Erythroblast (primary cell): ENCODE measurements around the gene SCNN1B.
"Not testable (repeated sequence)": the region's sequence is repeated elsewhere in the genome, so short reads cannot be mapped to it uniquely, and the experiment has no call there.

Source experiments
- DNase-seq, 2 experiments: peaks; one replicate each; lab custom pipeline; 2025; lab: John Stamatoyannopoulos, UW
- GATA1 ChIP-seq: IDR thresholded peaks from 2 replicates; pipeline ENCODE4 v1.6.1; 2011; ENCODE audit warnings: low read depth, mild to moderate bottlenecking, control low read depth, low read length, moderate library complexity
- POLR2A ChIP-seq: IDR thresholded peaks from 2 replicates; pipeline ENCODE4 v1.6.1; 2011; ENCODE audit warnings: mild to moderate bottlenecking, low read length

The SCNN1B gene

DNA sequence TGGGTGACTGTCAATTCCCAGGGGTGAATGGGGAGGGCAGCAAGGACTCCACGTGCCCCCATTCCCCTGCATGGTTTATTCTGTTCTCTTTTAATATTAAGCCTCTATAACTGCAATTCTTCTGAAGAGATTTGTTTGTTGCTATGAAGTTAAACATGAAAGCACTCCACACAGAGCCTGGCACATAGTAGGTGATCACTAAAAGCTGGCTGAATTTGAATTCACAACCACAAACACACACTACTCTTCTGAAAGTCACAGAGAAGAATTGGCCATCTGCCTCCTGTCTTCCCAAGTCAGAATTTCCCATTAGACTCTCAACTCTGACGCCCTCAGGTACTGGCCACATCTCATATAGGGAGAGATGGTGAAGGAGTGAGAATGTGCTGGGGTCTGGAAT lies 95.4 kb downstream of the SCNN1B start:
- TF ChIP-seq POLR2A (no peak), GATA1 (no peak)
- no peak for DNase-seq

GRCh38 chr16:23398987-23399805 lies 97.1 kb downstream of the SCNN1B start:
- TF ChIP-seq GATA1 (no peak), POLR2A (no peak)
- no peak for DNase-seq

- DNase-seq: not testable (repeated sequence)
Observed at GRCh38 chr16:23400447-23400846, 98.3 kb downstream of the SCNN1B start.

GRCh38 chr16:23401139-23401538 lies 99.0 kb downstream of the SCNN1B start:
- DNase-seq: no peak
- TF ChIP-seq GATA1: no peak
- no peak for TF ChIP-seq POLR2A

GRCh38 chr16:23402100-23402499 lies 100.0 kb downstream of the SCNN1B start:
- DNase-seq: no peak
- TF ChIP-seq POLR2A: no peak
- no peak for TF ChIP-seq GATA1

DNA sequence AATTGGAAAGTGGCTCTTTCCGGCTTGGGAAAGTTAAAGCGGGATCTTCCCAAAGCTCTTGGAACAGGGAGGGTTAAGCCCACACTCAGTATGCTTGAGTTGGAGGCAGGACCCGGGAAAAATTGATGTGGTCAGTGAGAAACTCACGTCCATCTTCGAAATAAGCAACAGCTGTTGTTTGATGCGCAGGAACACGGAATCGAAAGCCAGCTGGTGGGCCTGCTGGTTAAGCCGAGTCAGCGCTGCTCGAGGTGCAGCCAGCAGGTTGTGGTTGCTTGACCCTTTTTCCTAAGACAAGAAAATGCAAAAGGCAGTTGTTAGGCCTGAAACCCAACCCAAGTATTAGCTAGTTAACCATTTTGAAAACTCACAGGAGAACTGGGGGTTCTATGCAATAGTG lies 101.4 kb downstream of the SCNN1B start:
- TF ChIP-seq POLR2A: no peak
- no peak for TF ChIP-seq GATA1
- DNase-seq: no peak

- no peak for DNase-seq
- no peak for TF ChIP-seq GATA1
- no peak for TF ChIP-seq POLR2A
Observed at GRCh38 chr16:23406024-23406423, 103.9 kb downstream of the SCNN1B start.

DNA sequence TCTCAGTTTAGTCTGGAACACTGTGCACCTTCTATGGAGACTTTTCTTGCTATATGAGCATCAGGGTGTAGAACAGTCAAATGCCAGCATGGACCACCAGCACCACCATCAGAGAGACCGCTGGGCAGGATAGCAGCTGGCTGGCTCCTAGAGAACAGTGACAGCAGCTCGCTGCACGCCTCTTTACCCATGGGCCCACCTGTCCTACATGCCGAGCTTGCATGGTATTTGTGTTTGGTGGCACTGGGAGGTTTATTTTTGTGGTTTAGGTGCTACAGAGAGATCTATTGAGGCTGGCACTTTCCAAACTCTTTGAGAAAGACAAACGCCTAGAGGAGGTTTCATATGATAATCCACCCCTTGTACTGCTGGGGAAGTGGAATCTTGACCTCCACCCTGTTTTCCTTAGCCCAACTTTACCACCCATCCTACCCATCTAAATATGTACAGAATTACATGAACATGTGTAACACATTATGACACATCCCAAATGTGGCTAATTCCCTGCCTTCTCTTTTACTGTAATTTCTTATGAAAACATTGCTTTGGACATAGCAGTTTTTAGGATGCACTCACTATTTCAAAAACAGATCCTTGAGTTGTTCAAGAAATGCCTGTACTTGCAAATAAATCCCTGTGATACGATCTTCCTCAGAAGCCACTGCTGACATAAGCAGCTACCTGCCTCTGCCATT lies 104.6 kb downstream of the SCNN1B start:
- no peak for DNase-seq
- TF ChIP-seq POLR2A (no peak), GATA1 (no peak)

DNA sequence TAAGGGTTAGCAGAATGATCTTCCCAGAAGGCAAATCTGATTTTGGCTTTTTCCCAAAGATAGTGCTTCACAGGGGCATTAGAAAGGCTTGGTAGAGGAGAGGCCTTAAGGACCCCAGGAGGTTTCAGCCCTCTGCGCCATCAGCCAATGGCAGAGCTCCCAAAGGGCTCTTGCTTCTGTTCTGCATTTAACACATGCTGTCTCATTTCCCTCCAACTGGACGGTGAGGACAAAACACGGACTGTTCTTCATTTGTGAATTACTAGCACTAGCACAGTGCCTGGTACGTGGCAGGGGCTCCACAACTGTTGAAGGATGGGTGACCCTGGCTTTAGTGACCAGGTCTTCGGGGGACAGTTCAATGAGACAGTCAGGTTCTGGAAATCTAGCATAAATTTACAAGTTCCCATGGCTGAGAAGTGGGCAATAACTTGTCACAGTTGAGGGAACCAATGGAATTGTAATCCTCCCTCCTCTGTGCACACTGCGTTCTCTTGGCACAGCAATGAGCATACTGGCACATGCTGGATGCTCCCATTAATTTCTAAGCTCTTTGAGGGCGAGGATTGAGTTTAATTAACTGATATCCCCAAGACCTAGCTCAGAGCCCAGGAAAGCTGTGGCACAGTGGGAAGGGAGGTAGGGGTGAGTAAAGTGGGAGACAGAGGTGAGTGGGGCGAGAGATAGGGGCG lies 105.5 kb downstream of the SCNN1B start:
- TF ChIP-seq GATA1 (no peak), POLR2A (no peak)
- no peak for DNase-seq

GRCh38 chr16:23408242-23408822 lies 106.2 kb downstream of the SCNN1B start:
- TF ChIP-seq POLR2A (no peak), GATA1 (no peak)
- no peak for DNase-seq

- TF ChIP-seq POLR2A (no peak), GATA1 (no peak)
- no peak for DNase-seq
Observed at GRCh38 chr16:23408823-23409298, 106.8 kb downstream of the SCNN1B start.

DNA sequence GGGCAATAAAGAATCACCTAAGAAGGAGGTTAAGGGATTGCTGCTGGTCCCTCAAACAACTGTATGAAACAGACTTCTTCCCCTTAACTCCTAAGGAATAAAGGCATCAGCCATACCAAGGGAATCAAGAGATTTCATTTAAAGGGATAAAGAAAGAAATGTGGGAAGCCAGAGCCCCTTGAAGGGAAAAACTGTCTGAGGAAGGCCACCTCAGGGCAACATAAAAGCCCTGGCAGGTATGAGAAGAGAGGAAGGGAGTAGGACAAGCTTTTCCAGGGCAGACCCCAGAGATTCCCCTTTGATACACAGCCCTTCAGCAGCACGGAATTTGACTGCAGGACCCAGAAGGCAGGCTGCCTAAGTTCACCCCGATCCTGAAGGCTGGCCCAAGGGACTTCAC lies 107.4 kb downstream of the SCNN1B start:
- no peak for DNase-seq
- TF ChIP-seq POLR2A (no peak), GATA1 (no peak)

DNA sequence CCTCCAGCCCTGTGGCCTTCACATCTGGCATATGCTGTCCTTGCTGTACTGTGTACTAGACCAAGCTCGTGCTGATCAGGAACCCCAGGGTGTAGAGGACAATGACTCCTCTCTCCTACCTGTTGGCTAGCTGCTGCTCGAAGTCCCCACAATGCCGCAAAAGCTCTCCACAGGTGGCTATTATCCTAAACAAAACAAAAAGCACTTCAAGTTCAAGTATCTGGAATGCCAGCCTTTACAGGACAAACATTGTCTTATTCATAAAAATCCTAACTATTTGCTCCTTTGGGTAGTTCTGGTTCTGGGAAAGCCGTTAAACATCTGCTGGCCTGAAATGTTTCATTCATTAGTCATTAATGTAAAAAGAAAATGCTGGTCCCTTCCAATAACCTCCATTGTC lies 108.1 kb downstream of the SCNN1B start:
- TF ChIP-seq GATA1 (no peak), POLR2A (no peak)
- no peak for DNase-seq

DNA sequence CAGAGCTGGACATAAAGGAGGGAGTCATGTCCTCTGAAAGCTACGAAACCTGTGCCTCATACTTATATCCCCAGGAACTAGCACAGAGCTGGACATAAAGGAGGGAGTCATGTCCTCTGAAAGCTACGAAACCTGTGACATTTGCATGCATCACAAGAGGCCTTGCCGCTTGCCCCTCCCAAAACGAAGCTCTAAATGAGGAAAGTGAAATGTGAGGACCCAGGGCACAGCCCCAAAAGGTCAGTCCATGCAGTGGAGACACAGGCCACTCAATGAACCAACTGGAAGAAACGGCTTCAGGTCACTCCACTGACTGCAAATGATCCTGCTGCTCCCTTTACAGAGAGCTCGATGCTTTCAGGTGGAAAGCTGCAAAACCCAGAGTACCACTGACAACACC lies 112.6 kb downstream of the SCNN1B start:
- TF ChIP-seq POLR2A (no peak), GATA1 (no peak)
- no peak for DNase-seq

DNA sequence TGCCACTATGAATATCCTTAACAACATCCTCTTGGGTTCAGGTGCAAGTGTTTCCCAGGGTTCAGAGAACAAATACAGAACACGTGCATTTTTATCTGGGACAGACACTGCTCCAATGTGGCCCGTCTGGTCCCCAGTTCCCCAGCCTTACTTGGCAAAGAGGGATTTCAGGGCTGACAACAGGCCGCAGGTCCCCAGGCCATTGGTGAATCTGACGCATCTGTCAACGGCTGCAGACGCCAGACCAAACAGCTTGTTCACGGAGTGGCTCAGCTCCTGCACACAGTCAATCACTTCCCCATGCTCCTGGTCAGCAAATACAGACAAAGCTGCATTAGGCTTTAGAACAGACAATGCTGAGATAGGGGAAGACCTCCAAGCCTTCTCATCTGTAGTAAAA lies 114.7 kb downstream of the SCNN1B start:
- DNase-seq: no peak
- TF ChIP-seq GATA1 (no peak), POLR2A (no peak)
